Measurements from ENCODE around the gene RALGDS.

DNA sequence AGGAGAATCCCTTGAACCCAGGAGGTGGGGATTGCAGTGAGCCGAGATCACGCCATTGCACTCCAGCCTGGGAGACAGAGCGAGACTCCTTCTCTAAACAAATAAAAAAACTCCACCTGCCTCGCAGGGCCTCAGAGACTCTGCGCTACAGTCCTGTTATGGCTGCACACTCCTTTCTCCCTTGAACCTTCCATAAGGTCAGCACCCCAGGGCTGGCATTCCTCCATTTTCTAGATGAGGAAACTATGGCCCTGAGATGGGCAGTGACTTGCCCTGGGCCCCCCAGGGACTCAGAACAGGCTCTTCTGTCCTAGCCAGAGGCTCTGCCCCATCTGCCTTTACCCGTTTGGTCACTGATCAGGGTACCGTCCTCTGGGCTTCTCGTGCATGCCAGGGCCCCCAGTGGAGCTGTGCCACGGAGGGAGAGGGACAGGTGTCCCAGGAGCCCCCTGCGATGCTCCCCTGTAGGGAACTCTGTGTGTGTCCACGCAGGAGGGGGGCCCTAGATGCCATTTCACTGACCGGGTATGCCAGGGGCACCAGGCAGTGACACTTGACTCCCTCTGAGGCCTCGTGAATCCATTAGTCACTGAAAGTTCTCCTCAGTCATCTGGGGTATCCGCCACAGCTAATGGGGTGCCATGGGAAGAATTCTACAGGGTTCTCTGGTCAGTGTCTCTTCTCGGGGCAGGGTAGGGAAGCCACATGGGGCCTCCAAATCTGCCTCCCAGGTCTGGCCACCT, 16.2 kb downstream of the RALGDS start:
- TF ChIP-seq EZH2phosphoT487 (IDR thresholded peaks at IDR 0.05; ENCODE audit: low read depth): no peak
- TF ChIP-seq CTCF (IDR thresholded peaks at IDR 0.05; ENCODE audit: low read depth, low read length): no peak
